ENCODE data around the gene TMEM141.
"Not testable (repeated sequence)": the region's sequence is repeated elsewhere in the genome, so short reads cannot be mapped to it uniquely, and the experiment has no call there.

Gene TMEM141

GRCh38 chr9:136773386-136774044 lies 17.6 kb upstream of the TMEM141 start:
- no peak for DNase-seq (ENCODE audit: low read depth in 1 of 2, low spot score in 1 of 2)

- DNase-seq (ENCODE audit: low read depth in 1 of 2, low spot score in 1 of 2), result no peak
Observed at GRCh38 chr9:136774416-136775045, 16.6 kb upstream of the TMEM141 start.

GRCh38 chr9:136775191-136775590 lies 16.0 kb upstream of the TMEM141 start:
- no peak for DNase-seq (ENCODE audit: low read depth in 1 of 2, low spot score in 1 of 2)

GRCh38 chr9:136776947-136777346 lies 14.2 kb upstream of the TMEM141 start:
- DNase-seq (ENCODE audit: low read depth in 1 of 2, low spot score in 1 of 2), result no peak

GRCh38 chr9:136777359-136777758 lies 13.8 kb upstream of the TMEM141 start:
- no peak for DNase-seq (ENCODE audit: low read depth in 1 of 2, low spot score in 1 of 2)

- DNase-seq (ENCODE audit: low read depth in 1 of 2, low spot score in 1 of 2), result no peak
Observed at GRCh38 chr9:136779808-136780207, 11.3 kb upstream of the TMEM141 start.

GRCh38 chr9:136782452-136782851 lies 8.7 kb upstream of the TMEM141 start:
- no peak for DNase-seq (ENCODE audit: low read depth in 1 of 2, low spot score in 1 of 2)

GRCh38 chr9:136784249-136784996 lies 6.7 kb upstream of the TMEM141 start:
- DNase-seq (ENCODE audit: low read depth in 1 of 2, low spot score in 1 of 2), result no peak

GRCh38 chr9:136784997-136785361 lies 6.2 kb upstream of the TMEM141 start:
- no peak for DNase-seq (ENCODE audit: low read depth in 1 of 2, low spot score in 1 of 2)

GRCh38 chr9:136785565-136786355 lies 5.4 kb upstream of the TMEM141 start:
- DNase-seq (ENCODE audit: low read depth in 1 of 2, low spot score in 1 of 2), result not testable (repeated sequence)

GRCh38 chr9:136786451-136786850 lies 4.7 kb upstream of the TMEM141 start:
- DNase-seq (ENCODE audit: low read depth in 1 of 2, low spot score in 1 of 2), result no peak

- not testable (repeated sequence) for DNase-seq (ENCODE audit: low read depth in 1 of 2, low spot score in 1 of 2)
Observed at GRCh38 chr9:136786983-136787382, 4.2 kb upstream of the TMEM141 start.

- peak; percentile 44 to 66 for DNase-seq (ENCODE audit: low read depth in 1 of 2, low spot score in 1 of 2)
Observed at GRCh38 chr9:136787690-136788400, 3.3 kb upstream of the TMEM141 start.

- not testable (repeated sequence) for DNase-seq (ENCODE audit: low read depth in 1 of 2, low spot score in 1 of 2)
Observed at GRCh38 chr9:136788644-136789522, 2.3 kb upstream of the TMEM141 start.

- no peak for DNase-seq (ENCODE audit: low read depth in 1 of 2, low spot score in 1 of 2)
Observed at GRCh38 chr9:136789523-136789937, 1.6 kb upstream of the TMEM141 start.

GRCh38 chr9:136791516-136792276 lies 552 bp downstream of the TMEM141 start:
- peak; percentile 51 to 54 for DNase-seq (ENCODE audit: low read depth in 1 of 2, low spot score in 1 of 2)

GRCh38 chr9:136792321-136793085 lies 1.4 kb downstream of the TMEM141 start:
- DNase-seq (ENCODE audit: low read depth in 1 of 2, low spot score in 1 of 2), result no peak
